Cerebellar nuclear complex (tissue), 1 donor: ENCODE measurements around the gene FARP2.
"Not testable (repeated sequence)": the region's sequence is repeated elsewhere in the genome, so short reads cannot be mapped to it uniquely, and the experiment has no call there.

Experiments used
- DNase-seq, 2 experiments: peaks; one replicate each; lab custom pipeline; 2025; lab: John Stamatoyannopoulos, UW

Gene FARP2

DNA sequence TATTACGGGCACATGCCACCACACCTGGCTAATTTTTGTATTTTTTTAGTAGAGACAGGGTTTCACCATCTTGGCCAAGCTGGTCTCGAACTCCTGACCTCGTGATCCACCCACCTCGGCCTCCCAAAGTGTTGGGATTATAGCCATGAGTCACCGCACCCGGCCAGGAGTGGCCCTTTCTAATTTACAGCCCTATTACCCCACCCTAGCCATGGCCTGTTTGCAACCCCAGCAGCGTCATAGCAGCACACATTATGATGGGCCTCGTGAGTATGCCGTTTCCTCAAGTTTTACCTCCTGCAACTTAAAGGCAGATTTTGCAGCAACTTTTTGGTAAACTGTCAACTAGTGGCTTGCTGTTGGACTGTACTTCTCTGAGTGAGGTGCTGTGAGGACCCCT lies 97.8 kb downstream of the FARP2 start:
- DNase-seq: not testable (repeated sequence)

DNA sequence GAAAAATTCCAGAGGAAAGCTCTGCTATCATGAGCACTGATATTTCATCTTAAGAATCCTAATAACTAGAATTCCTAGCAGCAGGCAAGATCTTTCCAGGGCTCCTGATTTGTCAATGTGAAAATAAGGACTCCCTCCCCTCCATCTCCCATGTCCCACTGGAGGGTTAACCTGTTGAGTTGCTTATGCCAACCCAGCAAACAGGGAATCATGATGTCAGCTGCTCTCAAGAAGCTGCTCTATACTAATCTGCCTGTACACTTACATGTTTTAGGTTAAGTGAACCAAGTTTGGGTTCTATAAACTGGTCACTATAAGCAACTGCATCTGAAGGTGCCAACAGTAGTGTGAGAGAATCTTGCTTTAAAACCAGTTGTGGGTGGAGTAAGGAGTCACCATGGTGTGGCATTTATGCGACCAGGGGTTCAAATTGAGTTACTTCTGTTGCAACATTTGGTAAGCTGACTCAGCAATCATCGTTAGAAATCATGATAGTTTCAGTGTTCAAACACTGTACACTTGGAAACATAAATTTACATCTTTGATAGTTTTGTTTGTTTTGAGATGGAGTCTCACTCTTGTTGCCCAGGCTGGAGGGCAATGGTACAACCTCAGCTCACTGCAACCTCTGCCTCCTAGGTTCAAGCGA lies 98.9 kb downstream of the FARP2 start:
- DNase-seq: no peak

DNA sequence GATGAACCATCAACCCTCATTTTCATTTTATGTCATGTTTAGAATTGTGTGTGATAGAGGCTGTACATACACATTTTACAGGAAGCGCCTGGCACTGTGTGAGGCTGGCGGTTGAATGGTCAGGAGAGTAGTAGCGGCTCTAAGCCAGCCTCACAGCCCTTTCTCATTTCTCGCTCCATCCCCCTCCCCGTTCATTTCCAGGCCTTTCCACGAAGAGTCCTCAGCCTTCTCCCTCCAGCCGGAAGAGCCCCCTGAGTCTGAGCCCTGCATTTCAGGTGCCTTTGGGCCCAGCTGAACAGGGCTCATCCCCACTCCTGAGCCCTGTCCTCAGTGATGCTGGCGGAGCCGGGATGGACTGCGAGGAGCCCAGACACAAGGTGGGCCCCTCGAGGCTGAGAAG lies 100.5 kb downstream of the FARP2 start:
- DNase-seq: no peak

DNA sequence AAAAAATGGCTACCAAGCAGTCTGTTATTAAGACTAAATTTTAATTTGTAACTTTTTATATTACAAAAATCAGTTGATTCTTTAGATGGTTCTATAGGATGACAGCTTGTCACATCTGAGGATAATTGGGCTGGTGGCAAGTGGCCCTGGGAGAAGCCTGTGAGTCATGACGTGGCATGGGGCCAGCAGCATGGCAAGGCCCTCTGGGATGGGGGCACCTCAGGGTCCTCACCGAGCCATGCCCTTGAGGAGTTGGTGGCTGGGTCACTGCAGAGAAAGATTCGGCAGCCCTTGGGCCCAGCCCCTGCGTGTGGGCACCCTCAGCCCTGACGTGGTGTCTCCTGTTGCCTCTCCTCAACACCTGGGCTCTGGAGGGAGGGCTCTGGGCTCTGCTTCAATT lies 102.6 kb downstream of the FARP2 start:
- DNase-seq: no peak

DNA sequence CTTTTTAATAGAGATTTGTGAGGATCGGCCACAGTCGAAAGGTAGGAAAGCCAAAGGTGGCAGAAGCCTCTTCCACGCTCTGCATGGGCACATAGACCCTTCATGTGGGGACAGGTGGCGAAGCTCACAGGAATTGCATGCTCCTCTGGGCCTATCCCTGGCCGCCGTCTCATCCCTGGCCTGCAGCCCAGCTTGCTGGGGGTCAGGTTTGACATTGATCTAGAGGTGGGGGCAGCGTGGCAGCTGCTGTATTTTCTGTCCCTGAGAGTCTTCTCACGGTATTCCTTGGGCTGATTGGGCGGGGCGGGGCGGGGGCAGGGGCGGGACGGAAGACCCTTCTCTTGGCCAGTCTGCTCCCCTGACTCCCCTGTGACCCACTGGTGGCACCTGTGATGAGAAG lies 103.4 kb downstream of the FARP2 start:
- DNase-seq: no peak

DNA sequence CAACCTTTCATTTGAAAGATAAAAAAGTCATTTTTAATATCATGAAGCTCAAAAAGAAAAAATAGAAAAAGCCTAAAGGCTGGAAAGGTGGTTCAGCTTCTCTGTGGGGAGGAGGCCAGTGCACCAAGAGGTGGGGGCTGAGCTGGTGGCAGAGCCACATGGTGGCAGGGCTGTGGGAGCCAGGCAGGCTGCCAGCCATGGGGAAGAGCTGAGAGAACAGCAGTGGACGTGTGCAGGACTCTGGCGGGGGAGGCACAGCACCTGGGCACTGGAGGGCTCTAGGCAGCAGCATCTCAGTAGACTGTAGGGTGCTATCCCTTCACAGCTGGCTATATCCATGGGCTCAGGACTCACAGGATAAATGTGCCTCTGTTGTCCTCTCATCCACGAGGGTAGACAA lies 104.5 kb downstream of the FARP2 start:
- DNase-seq: peak in 1 of 2 experiments; percentile 4

DNA sequence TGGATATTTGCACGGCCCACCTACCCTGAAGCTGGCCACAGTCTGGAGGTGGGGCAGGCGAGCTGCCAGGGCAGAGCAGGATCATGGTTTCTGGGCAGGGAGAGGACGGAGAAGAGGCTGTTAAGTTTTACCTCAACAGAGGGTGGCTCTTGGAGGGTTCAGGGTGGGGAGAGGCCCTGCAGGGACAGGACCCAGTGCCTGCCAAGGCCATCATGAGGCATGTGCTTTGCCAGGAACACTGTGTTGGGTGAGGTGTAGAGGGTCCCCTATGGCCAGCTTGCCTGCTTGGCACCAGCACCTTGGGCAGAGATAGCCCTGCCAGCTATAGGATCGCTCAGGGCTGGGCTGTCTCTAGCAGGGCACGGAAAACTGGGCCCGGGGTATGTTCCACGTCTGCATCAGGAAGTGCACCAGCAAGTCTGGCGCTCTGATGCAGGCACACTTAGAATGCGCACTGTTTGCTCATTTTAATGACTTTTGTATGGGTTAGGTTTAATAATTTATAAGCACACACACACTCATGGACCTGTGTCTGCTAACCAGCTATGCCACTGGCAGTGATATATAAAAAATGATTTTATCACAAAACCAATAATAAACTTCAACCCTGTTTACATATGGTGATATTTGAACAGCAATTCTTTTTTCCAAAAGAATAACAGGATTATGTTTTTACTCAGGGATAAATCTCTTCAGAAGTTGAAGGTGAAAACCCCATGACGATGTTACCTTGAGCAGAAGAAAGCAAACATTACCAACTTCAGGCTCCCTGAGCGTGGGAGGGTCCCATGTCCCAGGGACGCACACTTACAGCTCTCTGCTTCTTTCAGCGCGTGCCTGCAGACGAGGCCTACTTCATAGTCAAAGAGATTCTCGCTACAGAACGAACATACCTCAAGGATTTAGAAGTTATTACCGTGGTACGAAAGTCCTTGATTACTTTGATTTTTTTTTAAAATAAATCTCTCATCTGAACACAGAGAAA lies 105.9 kb downstream of the FARP2 start:
- DNase-seq: no peak

DNA sequence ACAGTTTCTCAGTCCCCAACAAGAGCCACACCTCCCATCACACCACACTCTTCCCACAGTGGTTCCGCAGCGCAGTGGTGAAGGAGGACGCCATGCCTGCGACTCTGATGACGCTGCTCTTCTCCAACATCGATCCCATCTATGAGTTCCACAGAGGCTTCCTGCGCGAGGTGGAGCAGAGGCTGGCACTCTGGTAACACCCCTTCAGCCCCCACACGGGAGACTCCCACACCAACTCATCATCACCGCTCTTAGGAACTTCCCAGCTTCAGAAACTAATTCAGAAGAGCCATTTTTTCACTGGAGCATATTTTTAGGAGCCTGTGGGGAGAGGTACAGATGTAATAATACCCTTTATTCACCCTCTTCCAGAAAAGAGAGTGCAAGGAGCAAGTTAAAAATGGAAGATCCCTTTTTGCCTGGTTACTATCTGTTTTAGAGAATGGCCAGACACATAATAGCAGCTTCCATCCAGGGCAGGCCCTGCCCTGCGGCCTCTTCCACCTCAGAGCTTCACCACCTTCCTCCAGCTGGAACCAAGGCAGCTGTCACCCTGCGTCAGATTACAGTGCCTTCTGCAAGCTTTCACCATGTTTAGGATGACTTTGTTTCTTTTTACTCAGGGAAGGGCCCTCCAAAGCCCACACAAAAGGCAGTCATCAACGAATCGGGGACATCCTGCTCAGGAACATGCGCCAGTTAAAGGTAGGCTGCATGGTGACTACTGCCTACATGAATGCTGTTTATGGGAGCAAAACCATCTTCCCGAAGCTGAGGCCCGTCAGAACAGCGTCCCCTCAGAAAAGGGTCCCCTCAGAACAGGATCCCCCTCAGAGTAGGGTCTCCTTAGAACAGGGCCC lies 107.4 kb downstream of the FARP2 start:
- DNase-seq: no peak

DNA sequence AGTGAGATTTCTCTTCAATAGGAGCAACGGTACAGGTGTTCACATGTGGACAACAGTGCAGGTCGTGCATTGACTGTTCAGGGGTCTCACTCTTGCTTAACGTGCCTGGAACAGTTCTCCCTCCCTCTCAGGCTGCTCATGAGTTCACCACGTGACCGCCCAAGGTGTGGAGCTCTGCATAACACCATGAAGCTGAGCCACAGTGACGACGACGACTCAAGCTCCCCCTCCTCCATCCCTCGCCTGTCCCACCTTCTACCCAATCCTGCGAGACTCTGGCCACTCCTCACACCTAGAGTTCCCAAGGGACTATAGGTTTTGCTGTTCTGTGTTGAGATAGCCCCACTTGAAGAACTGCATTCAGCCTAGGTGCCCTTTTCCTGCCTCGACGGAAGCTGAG lies 109.5 kb downstream of the FARP2 start:
- no peak for DNase-seq

DNA sequence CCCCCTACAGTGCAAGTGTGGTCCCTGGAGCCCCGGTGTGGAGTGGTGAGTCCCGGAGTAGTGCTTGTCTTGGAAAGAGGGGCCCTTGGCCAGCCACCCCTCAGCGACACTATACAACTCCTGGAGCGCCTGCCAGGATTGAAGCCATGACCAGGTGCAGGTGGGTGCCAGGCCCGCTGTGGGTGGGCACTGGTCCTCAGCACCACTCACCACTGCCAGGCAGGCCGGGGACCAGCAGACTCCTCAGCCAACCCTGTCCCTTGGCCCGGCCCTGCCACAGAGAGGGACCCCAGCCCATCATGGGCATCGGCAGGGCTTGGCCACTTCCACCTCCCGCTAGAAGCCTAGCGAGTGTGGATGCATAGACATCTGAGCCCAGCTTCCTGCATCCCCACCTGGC lies 110.1 kb downstream of the FARP2 start:
- no peak for DNase-seq

DNA sequence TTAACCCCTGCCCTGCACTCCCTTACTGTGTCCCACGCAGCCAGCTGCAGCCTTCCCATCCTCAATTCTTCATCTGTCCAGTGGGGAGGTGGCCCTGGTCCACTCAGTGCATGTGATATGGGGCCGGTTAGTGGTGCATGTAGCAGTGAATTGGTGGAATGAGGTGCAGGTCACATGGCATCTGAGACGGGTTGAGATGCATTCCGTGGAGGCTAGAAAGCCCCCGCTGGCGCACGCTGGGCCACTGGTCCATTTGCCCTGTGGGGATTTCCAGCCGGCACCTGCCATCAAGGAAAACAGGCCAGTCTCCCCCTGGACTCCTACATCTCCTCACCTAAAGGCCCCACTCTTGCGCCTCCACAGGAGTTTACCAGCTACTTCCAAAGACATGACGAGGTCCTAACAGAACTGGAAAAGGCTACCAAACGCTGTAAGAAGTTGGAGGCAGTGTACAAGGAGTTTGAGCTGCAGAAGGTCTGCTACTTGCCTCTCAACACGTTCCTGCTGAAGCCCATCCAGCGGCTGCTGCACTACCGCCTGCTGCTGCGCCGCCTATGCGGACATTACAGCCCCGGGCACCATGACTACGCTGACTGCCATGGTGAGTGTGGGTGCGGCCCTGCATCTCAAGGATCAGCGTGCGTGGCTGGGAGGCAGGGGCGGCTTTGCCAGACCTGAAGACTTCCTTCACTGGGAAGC lies 111.8 kb downstream of the FARP2 start:
- DNase-seq: no peak

DNA sequence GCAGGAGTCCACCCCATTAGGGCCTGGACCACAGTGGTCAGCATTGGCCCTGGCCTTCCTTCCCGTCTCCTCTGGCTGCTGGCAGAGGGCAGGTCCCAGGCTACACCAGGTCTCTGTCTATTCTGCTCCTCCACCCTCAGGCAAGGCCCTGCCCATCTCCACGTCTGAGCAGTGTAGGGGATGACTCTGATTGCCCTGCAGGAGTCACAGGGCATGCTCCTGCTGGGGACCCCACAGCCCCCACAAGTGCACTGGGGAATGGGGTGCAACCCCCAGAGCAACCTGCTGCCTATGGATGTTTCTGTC lies 112.3 kb downstream of the FARP2 start:
- DNase-seq: no peak

DNA sequence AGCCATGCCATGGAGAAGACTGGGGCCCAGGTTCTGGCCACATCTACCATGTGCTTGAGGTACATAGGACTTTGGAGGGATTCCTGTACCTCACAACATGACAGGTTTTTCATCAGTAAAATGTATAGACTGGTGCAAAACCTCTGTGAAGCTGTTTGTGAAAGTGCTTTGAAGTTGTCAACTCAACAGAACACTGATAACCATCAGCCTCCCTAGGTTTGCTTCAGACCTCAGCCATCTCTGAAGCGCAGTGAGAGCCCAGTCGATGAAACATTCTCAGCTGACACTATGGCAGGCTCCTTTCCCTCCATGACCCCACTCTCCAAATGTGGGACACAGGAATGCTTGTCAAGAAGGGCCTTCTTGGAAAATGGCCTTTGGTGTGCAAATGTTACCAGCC lies 113.7 kb downstream of the FARP2 start:
- no peak for DNase-seq

DNA sequence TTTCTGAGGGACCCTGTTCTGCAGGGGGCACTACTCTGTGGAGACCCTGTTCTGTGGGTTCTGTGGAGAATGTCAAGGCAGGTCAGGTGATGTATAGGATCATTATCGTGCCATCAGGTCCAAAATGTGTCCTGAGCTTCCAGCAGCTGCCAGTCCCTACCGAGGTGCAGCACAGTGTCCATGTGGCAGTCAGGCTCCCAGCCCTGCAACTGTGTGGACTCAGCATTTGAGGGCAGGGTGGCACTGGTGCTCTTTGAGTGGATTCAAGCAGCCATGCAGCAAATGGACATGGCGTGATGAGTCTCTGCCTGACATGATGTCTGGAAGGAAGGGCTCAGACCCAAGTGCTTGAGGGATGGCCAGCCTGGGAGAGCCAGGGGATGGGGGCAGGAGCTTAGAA lies 117.3 kb downstream of the FARP2 start:
- DNase-seq: no peak

DNA sequence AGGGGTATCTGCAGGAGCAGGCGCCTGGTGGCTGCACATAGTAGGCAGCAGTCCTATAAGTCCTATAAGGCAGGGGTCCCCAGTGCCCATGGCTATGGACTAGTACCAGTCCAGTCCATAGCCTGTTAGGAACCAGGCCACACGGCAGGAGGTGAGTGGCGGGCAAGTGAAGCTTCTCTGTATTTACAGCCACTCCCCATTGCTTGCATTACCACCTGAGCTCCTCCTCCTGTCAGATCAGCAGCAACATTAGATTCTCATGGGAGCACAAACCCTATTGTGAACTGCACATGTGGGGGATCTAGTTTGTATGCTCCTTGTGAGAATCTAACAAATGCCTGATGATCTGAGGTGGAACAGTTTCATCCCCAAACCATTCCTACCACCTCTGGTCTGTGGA lies 119.2 kb downstream of the FARP2 start:
- no peak for DNase-seq

DNA sequence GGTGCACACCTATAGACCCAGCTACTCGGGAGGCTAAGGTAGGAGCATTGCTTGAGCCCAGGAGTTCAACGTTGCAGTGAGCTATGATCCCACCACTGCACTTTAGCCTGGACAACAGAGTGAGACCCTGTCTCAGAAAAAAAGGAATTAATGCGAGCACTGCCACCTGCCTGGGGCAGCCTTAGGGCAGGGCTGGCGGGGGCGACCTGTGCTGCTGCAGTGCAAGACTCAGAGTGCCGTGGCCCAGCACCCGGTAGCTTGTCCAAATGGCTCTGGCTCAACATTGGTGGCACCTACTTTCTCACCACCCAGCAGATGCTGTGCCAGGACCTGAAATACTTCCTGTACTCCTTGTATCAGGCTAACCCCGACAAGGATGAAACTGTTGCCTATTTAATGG lies 122.1 kb downstream of the FARP2 start:
- no peak for DNase-seq

DNA sequence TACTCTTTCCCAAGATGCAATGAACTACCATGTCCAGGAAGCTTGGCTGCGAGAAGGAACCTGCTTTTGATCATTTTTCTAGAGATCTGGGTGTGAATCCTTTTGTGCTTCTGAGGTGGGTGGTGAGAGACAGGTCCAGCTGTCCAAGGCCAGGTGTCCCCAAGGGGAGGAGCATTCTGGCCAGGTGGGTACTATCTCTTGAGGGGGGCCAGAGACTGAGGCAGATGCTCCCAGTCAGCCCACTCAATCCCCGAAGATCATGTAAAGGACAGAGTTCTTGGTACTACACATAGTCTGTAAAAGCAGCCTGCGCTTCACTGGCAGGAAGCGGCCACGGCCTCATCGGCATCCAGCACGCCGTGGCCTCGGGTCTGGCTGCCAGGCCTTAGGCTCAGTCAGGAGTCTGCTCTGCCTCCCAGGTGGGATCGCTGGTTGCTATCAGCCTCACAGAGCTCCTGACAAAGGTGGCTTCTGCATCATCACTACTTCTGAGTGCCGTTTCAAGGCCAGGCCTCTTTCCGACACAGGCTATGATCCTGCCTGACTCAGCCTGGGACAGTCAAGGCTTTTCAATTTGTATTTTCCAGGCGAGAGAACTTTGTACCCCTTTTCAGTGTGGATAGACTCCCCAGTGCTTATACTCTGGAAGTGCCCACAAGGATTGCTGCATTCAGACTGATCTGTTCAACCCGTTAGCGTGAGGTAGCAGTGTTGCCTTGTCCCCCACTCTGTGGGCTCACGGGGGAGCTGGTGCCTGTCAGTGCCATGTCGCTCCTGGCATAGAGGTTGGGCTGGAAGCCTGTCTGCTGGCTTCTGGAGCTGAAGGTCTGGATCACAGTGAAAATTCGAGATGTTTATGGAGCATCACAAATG lies 123.2 kb downstream of the FARP2 start:
- DNase-seq: no peak

DNA sequence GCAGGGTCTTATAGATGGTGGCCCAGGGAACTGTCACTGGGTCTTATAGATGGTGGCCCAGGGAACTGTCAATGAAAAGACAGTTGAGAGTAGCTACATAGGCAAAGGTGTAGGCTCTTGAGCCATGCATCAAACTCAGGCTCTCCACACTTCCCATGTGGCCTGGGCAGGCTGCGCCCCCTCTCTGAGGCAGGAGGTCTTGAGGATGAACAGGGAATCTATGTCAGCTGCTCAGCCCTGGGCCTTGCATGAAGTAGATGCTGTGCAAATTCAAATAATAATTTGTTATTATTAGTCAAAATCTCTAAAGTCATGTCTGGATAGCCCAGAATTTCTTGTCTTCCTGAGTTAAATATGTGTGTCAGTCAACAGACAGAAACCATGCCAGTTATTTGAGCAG lies 125.6 kb downstream of the FARP2 start:
- no peak for DNase-seq

DNA sequence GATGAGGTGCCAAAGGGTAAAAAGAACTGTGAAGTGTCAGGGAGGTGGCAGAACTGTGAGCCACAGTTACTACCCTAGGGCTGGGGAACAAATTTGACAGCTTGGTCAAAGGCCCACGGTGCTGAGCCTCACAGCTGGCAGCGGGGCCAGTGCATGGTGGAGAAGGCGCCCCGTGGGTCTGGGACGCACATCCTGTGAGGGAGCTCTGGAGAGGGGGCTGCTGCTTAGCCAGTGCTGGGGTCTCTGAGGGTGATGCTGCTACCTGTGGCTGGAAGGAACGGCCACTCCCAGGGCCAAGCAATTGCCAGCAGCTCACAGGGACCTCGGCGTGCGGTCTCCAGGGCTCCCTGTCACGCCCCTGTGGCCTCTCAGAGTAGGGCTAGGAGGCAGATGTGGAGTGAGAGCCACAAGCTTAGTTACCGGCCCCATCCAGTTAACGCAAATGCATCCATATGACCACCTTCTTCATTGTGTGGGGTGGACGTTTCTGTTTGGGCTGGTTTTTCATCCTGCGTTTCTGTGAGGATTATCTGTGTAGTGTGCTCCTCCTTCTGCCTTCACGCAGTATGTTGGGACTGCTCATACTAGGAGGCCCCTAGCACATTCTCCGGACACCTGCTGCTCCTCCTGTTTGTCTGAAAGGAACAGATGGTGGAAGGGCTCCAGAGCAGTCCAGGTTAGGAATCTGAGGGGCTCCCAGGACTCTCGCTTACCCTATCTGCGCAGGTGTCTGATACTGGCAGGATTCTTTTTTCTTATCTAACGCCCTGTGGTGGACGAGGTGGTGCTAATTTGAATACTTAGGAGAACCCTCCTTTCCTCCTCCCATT lies 126.3 kb downstream of the FARP2 start:
- peak in 1 of 2 experiments; percentile 46 for DNase-seq

DNA sequence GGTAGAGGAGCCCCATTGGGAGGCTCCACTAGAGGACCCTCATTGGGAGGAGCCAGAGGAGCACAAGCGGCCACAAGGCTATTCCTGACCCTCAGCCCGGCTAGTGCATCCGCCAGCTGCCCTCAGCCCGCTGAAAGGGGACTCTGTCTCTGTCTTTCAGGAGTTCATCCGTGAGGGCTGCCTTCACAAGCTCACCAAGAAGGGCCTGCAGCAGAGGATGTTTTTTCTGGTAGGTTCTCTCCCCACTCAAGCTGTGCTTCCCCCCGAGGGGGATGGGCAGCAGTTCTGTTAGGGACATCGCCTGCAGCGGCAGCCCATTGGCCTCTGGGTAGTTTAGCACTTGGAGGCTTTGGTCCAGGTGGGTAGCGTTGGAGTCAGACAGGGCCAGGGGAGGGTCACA lies 127.2 kb downstream of the FARP2 start:
- no peak for DNase-seq
